GM12878 (cell line): ENCODE measurements around the gene PIGQ. TPM values are rescaled to one million over a fixed set of nuclear protein-coding genes. Genes with fewer than 3 reads are reported as not detected.

Experiments
- ASH2L ChIP-seq: fragments of 300-600, 200-600 bp; sonication (generic); IDR thresholded peaks from 2 replicates; pipeline ENCODE4 v1.6.1; 2017; ENCODE audit warnings: low read depth, mild to moderate bottlenecking, borderline replicate concordance
- CHD2 ChIP-seq: IDR thresholded peaks from 2 replicates; pipeline ENCODE4 v1.6.1; 2011; ENCODE audit warnings: low read depth, low read length, improper control_type of control experiment, borderline replicate concordance
- GABPA ChIP-seq: IDR thresholded peaks from 2 replicates; pipeline ENCODE4 v1.6.1; 2014; ENCODE audit warnings: antibody characterized with exemption, low read depth, mild to moderate bottlenecking, inconsistent platforms
- GATAD2B ChIP-seq: fragments of 450-650 bp; conservative IDR thresholded peaks from 2 replicates; pipeline ENCODE4 v1.6.1; 2017; ENCODE audit warnings: low read depth, mild to moderate bottlenecking, moderate library complexity
- HDAC6 ChIP-seq: fragments of 200-600 bp; sonication (generic); IDR thresholded peaks from one replicate; pipeline ENCODE4 v1.8.0; 2017; ENCODE audit warnings: antibody characterized with exemption; ENCODE audit not compliant: unreplicated experiment
- IKZF1 ChIP-seq: fragments of 450-650 bp; conservative IDR thresholded peaks from 2 replicates; pipeline ENCODE4 v1.6.1; 2017; ENCODE audit warnings: antibody characterized with exemption, mild to moderate bottlenecking
- KDM1A ChIP-seq: fragments of 200-600 bp; sonication (generic); IDR thresholded peaks from 2 replicates; pipeline ENCODE4 v1.6.1; 2016; ENCODE audit warnings: borderline replicate concordance
- NFYA ChIP-seq: IDR thresholded peaks from 2 replicates; pipeline ENCODE4 v1.6.1; 2011; ENCODE audit warnings: low read depth, mild to moderate bottlenecking, low read length, improper control_type of control experiment, borderline replicate concordance
- NR2C1 ChIP-seq: fragments of 450-650 bp; IDR thresholded peaks from 2 replicates; pipeline ENCODE4 v1.6.1; 2017; ENCODE audit warnings: antibody characterized with exemption, mild to moderate bottlenecking, moderate library complexity
- NR2C2 ChIP-seq: IDR thresholded peaks from 2 replicates; pipeline ENCODE4 v1.6.1; 2011; ENCODE audit warnings: borderline replicate concordance, low read depth; ENCODE audit not compliant: control insufficient read depth, insufficient read length
- NRF1 ChIP-seq: conservative IDR thresholded peaks from 2 replicates; pipeline ENCODE4 v1.6.1; 2011; ENCODE audit warnings: mild to moderate bottlenecking, low read depth, low read length, improper control_type of control experiment
- POLR2AphosphoS2 ChIP-seq: IDR thresholded peaks from 2 replicates; pipeline ENCODE4 v1.6.1; 2011; ENCODE audit warnings: low read depth, mild to moderate bottlenecking, low read length, improper control_type of control experiment, moderate library complexity
- RUNX3 ChIP-seq: IDR thresholded peaks from 2 replicates; pipeline ENCODE4 v1.6.1; 2012; ENCODE audit warnings: low read length, inconsistent platforms
- SMC3 ChIP-seq: IDR thresholded peaks from 2 replicates; pipeline ENCODE4 v1.6.1; 2011; ENCODE audit warnings: low read length, improper control_type of control experiment, borderline replicate concordance
- SREBF2 ChIP-seq: IDR thresholded peaks from 2 replicates; pipeline ENCODE4 v1.6.1; 2012; ENCODE audit warnings: mild to moderate bottlenecking, low read length
- SRF ChIP-seq, 2 experiments: IDR thresholded peaks; 2 replicates each; pipeline ENCODE4 v1.6.1; 2011; ENCODE audit warnings: low read depth in 2 of 2, low read length in 2 of 2, mild to moderate bottlenecking in 1 of 2, moderate library complexity in 1 of 2
- STAT3 ChIP-seq: IDR thresholded peaks from 2 replicates; pipeline ENCODE4 v1.6.1; 2011; ENCODE audit warnings: low read depth, low read length, improper control_type of control experiment
- SUPT20H ChIP-seq: IDR thresholded peaks from 2 replicates; pipeline ENCODE4 v1.6.1; 2011; ENCODE audit warnings: low read depth, mild to moderate bottlenecking, low read length, moderate library complexity, borderline replicate concordance; ENCODE audit not compliant: control insufficient read depth
- TBL1XR1 ChIP-seq: IDR thresholded peaks from 2 replicates; pipeline ENCODE4 v1.6.1; 2012; ENCODE audit warnings: low read depth, low read length, improper control_type of control experiment
- TCF12 ChIP-seq: IDR thresholded peaks from 2 replicates; pipeline ENCODE4 v1.6.1; 2011; ENCODE audit warnings: low read depth, mild to moderate bottlenecking, low read length
- polyA plus RNA-seq, 11 experiments: library from polyadenylated mRNA; depleted of rRNA in 4 of 11; unstranded in 6 of 11; stranded (reverse) in 5 of 11; fragments of >200 nt; fragmentation: Nextera tagmentation in 4 of 11; fragmentation: Illumina TruSeq in 1 of 11; extraction: Ambion mirVana in 4 of 11; extraction: Trizol in 1 of 11; gene quantifications; 1 replicate in 1 of 11; 2 replicates in 10 of 11; pipeline versions ENCODE4 v1.2.1 to v1.2.3, GENCODE V29; 2011 to 2016; ENCODE audit warnings: inconsistent platforms in 2 of 11, missing spikeins in 2 of 11, low read depth in 1 of 11
- total RNA-seq, 4 experiments: library from RNA; depleted of rRNA in 3 of 4; stranded (reverse); fragments of >200 nt in 3 of 4; fragmentation: Illumina TruSeq in 1 of 4; extraction: Trizol in 1 of 4; gene quantifications; 2 replicates each; pipeline versions ENCODE4 v1.2.1 to v1.2.3, GENCODE V29; 2013 to 2021
- TF ChIP-seq, protein P1 (sequence below): fragments of 450-650 bp; IDR thresholded peaks from 2 replicates; pipeline ENCODE4 v1.6.1; 2018; ENCODE audit warnings: borderline replicate concordance, mild to moderate bottlenecking; ENCODE audit not compliant: partially characterized antibody
- TF ChIP-seq, protein P2 (sequence below): IDR thresholded peaks from 2 replicates; pipeline ENCODE4 v1.6.1; 2011; ENCODE audit warnings: borderline replicate concordance, low read depth, mild to moderate bottlenecking, moderate library complexity, mixed read lengths, low read length; ENCODE audit not compliant: insufficient read depth; ENCODE audit errors: extremely low read length
- TF ChIP-seq, protein P3 (sequence below): IDR thresholded peaks from 2 replicates; pipeline ENCODE4 v1.6.1; 2011; ENCODE audit warnings: mild to moderate bottlenecking, low read depth, low read length, moderate library complexity; ENCODE audit not compliant: insufficient replicate concordance
- TF ChIP-seq, protein P4 (sequence below): IDR thresholded peaks from 2 replicates; pipeline ENCODE4 v1.6.1; 2011; ENCODE audit warnings: borderline replicate concordance, low read depth, mild to moderate bottlenecking, moderate library complexity, low read length; ENCODE audit not compliant: insufficient read depth, poor library complexity, severe bottlenecking

The PIGQ gene
- total and polyA plus RNA-seq, 10 of the 15 experiments (the other 5 are each of a cell fraction or from before 2014, with no cell fraction given) = 1.8 to 31.3 (median 17.5) TPM; not detected in 1

DNA sequence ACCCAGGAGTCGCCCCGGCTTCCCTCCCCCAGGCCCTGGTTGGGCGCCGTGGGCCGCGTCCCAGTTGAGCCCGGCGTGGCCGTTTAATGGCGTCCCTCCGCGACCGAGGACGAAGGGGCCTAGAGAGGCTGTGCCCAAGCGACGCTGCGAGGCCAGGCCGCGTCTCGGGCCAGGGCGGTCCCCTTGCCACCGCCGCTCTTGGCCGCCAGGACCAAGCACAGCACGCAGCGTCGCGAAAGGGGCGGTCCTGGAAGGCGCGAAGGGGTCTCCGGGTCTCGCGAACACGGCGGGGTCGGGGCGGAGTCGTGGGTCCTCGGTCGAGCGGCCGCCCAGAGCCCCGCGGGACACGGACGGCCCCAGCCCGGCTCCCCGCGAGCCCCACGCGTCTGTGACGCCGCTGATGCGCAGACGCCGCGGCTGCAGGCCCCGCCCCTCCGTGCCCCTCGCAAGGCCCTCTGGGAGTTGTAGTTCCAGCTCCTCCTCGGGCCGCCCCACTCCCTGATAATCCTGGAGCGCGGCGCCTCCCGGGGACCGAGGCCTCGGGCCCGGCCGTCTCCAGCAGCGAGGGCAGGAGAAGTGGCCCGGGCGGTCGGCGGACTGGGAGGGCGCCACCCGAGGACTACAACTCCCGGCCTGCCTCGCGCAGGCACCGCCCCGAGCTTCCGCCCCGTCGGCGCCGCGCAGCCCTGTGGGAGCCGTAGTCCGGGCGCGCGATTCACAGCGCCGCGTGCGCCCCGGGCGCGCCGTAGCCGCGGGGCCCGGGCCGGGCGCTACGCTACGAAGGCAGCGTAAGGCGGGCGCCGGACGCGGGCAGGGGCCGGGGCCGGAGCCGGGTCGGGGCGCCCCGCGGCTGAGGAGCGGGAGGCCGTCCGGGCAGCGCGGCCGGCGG is 42.5 kb upstream of the PIGQ start, which contains the start of gene CAPN15 (continued):
- TF ChIP-seq NR2C2 = no peak
- TF ChIP-seq, protein P1, sequence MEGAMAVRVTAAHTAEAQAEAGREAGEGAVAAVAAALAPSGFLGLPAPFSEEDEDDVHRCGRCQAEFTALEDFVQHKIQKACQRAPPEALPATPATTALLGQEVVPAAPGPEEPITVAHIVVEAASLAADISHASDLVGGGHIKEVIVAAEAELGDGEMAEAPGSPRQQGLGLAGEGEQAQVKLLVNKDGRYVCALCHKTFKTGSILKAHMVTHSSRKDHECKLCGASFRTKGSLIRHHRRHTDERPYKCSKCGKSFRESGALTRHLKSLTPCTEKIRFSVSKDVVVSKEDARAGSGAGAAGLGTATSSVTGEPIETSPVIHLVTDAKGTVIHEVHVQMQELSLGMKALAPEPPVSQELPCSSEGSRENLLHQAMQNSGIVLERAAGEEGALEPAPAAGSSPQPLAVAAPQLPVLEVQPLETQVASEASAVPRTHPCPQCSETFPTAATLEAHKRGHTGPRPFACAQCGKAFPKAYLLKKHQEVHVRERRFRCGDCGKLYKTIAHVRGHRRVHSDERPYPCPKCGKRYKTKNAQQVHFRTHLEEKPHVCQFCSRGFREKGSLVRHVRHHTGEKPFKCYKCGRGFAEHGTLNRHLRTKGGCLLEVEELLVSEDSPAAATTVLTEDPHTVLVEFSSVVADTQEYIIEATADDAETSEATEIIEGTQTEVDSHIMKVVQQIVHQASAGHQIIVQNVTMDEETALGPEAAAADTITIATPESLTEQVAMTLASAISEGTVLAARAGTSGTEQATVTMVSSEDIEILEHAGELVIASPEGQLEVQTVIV = no peak
- TF ChIP-seq HDAC6 = no peak
- peak; percentile 3; the same call in 1 of the 2 replicates for TF ChIP-seq SMC3
- TF ChIP-seq, protein P2, sequence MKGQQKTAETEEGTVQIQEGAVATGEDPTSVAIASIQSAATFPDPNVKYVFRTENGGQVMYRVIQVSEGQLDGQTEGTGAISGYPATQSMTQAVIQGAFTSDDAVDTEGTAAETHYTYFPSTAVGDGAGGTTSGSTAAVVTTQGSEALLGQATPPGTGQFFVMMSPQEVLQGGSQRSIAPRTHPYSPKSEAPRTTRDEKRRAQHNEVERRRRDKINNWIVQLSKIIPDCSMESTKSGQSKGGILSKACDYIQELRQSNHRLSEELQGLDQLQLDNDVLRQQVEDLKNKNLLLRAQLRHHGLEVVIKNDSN = no peak
- TF ChIP-seq, protein P3, sequence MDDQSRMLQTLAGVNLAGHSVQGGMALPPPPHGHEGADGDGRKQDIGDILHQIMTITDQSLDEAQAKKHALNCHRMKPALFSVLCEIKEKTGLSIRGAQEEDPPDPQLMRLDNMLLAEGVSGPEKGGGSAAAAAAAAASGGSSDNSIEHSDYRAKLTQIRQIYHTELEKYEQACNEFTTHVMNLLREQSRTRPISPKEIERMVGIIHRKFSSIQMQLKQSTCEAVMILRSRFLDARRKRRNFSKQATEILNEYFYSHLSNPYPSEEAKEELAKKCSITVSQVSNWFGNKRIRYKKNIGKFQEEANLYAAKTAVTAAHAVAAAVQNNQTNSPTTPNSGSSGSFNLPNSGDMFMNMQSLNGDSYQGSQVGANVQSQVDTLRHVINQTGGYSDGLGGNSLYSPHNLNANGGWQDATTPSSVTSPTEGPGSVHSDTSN = no peak
- TF ChIP-seq POLR2AphosphoS2 = no peak
- peak; percentile 56 for TF ChIP-seq CHD2
- peak; percentile 82 for TF ChIP-seq NR2C1
- no peak for TF ChIP-seq STAT3
- TF ChIP-seq SUPT20H = no peak
- peak; percentile 61 for TF ChIP-seq NRF1
- no peak for TF ChIP-seq ASH2L
- TF ChIP-seq, protein P4, sequence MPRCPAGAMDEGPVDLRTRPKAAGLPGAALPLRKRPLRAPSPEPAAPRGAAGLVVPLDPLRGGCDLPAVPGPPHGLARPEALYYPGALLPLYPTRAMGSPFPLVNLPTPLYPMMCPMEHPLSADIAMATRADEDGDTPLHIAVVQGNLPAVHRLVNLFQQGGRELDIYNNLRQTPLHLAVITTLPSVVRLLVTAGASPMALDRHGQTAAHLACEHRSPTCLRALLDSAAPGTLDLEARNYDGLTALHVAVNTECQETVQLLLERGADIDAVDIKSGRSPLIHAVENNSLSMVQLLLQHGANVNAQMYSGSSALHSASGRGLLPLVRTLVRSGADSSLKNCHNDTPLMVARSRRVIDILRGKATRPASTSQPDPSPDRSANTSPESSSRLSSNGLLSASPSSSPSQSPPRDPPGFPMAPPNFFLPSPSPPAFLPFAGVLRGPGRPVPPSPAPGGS = no peak
- TF ChIP-seq GABPA = 0 out of 2 replicates have a peak, but pooled peaks have one; percentile 78
- no peak for TF ChIP-seq KDM1A
- TF ChIP-seq SREBF2 = no peak
- no peak for TF ChIP-seq TCF12
- no peak for TF ChIP-seq NFYA
- TF ChIP-seq TBL1XR1 = peak; percentile 49; the same call in 1 of the 2 replicates
- no peak for TF ChIP-seq RUNX3
- TF ChIP-seq SRF (IDR thresholded peaks at IDR 0.05; ENCODE audit: low read depth in 2 of 2, low read length in 2 of 2) = no peak
- peak; percentile 96; the same call in 1 of the 2 replicates for TF ChIP-seq GATAD2B
- TF ChIP-seq IKZF1 = peak; percentile 100
